GM04504 (cell line): ENCODE data around the gene ADH7.
"Not testable (repeated sequence)": the region's sequence is repeated elsewhere in the genome, so short reads cannot be mapped to it uniquely, and the experiment has no call there.

Experiments used
- DNase-seq: peaks from one replicate; pipeline ENCODE4 v3.0.0-alpha.2; 2012; ENCODE audit warnings: low read depth

Gene ADH7

GRCh38 chr4:99415762-99416161, 19.4 kb downstream of the ADH7 start:
- DNase-seq, result not testable (repeated sequence)

GRCh38 chr4:99414902-99415301, 20.2 kb downstream of the ADH7 start:
- DNase-seq, result not testable (repeated sequence)

GRCh38 chr4:99414401-99414800, 20.7 kb downstream of the ADH7 start:
- no peak for DNase-seq

GRCh38 chr4:99413140-99413539, 22.0 kb downstream of the ADH7 start:
- DNase-seq, result no peak

GRCh38 chr4:99411041-99411440, 24.1 kb downstream of the ADH7 start:
- no peak for DNase-seq

GRCh38 chr4:99410075-99410474, 25.1 kb downstream of the ADH7 start:
- no peak for DNase-seq

- DNase-seq, result no peak
Observed at GRCh38 chr4:99408346-99408745, 26.8 kb downstream of the ADH7 start.

GRCh38 chr4:99405433-99406115, 29.6 kb downstream of the ADH7 start:
- DNase-seq, result peak; percentile 69

- peak; percentile 83 for DNase-seq
Observed at GRCh38 chr4:99404595-99405287, 30.4 kb downstream of the ADH7 start.

- DNase-seq, result no peak
Observed at GRCh38 chr4:99403380-99404184, 31.6 kb downstream of the ADH7 start.

- no peak for DNase-seq
Observed at GRCh38 chr4:99402765-99403164, 32.4 kb downstream of the ADH7 start.

- no peak for DNase-seq
Observed at GRCh38 chr4:99400831-99401230, 34.3 kb downstream of the ADH7 start.

GRCh38 chr4:99399017-99399416, 36.1 kb downstream of the ADH7 start:
- DNase-seq, result no peak

- DNase-seq, result no peak
Observed at GRCh38 chr4:99395595-99396364, 39.4 kb downstream of the ADH7 start.

- no peak for DNase-seq
Observed at GRCh38 chr4:99394896-99395295, 40.2 kb downstream of the ADH7 start.

GRCh38 chr4:99390055-99390454, 45.1 kb downstream of the ADH7 start:
- DNase-seq, result no peak

GRCh38 chr4:99389606-99390005, 45.5 kb downstream of the ADH7 start:
- DNase-seq, result no peak

GRCh38 chr4:99383833-99384392, 51.2 kb downstream of the ADH7 start:
- DNase-seq, result peak; percentile 96

- no peak for DNase-seq
Observed at GRCh38 chr4:99383399-99383798, 51.7 kb downstream of the ADH7 start.

- no peak for DNase-seq
Observed at GRCh38 chr4:99382745-99383360, 52.3 kb downstream of the ADH7 start.

- DNase-seq, result no peak
Observed at GRCh38 chr4:99381588-99382175, 53.5 kb downstream of the ADH7 start.
